GM08714 (cell line): Measurements from ENCODE around the gene EPS8L2.
A peak's percentile ranks its signal among the peaks of the same experiment; 100 is the strongest.
"Not testable (repeated sequence)": the region's sequence is repeated elsewhere in the genome, so short reads cannot be mapped to it uniquely, and the experiment has no call there.

Experiments
- H3K4me3 ChIP-seq: fragments of 200-500 bp; sonication (Bioruptor generic); 2 replicates; pipeline ENCODE4 v1.5.1; 2014; ENCODE audit warnings: mild to moderate bottlenecking, low read length, inconsistent platforms
- ZNF274 ChIP-seq: IDR thresholded peaks from 2 replicates; pipeline ENCODE4 v1.6.1; 2012; ENCODE audit warnings: mild to moderate bottlenecking, low read depth, low read length

The EPS8L2 gene

DNA sequence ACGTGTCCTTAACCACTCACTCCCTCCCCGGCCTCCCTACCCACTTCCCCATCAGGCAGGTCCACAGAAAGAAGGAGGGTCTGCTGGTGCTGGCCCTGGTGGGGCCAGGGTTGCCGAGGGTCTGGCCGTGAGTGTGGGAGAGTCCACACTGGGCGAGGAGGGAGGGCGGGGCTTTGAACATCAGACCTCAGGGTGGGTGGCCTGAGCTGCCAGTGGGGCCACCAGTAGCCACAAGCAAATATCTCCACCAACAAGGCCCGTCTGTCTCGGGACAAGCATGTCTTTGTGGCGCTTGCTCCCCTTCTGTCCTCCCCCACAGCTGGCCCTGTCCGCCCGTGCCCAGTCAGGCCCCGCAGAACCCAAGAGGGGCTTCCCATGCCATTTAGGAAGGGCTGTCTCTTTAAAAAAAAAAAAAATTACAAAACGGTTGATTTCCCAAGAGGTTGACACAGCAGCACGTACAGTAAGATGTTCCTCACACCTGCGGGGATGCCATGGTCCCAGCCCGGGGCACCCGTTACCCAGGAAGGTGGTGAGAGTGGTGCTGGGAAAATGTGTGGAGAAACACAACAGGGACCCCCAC is 23.6 kb downstream of the EPS8L2 start:
- TF ChIP-seq ZNF274 = no peak
- no peak overlapping the region for H3K4me3 ChIP-seq

DNA sequence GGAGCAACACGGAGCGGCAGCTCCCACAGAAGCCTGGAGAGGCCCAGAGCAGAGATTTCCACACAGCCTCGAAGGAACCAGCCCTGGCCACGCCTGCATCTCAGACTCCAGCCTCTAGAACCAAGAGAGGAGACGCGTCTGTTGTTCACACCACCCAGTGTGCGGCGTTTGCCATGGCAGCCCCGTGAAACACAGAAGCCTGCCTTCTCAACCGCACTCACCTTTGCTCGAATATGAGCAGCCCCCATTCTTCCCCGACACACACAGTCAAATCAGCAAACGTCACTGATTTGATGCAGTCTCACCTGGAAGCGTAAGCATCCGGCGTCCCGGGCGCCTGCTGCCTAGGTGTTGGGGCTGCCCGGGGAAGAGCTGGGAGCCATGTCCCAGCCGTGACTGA is 27.0 kb downstream of the EPS8L2 start:
- no peak for TF ChIP-seq ZNF274
- H3K4me3 ChIP-seq = no peak overlapping the region

DNA sequence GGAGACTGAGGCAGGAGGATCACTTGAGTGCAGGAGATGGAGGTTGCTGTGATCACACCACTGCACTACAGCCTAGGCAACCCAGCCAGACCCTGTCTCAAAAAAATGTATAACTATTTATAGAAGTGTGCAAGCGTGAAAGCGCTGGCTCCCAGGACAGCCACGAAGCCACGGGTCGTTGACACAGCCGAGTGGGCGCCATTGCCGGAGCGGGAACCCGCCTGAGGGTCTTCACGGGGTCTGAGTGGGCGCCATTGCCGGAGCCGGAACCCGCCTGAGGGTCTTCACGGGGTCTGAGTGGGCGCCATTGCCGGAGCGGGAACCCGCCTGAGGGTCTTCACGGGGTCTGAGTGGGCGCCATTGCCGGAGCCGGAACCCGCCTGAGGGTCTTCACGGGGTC is 28.5 kb downstream of the EPS8L2 start:
- not testable (repeated sequence) for H3K4me3 ChIP-seq

DNA sequence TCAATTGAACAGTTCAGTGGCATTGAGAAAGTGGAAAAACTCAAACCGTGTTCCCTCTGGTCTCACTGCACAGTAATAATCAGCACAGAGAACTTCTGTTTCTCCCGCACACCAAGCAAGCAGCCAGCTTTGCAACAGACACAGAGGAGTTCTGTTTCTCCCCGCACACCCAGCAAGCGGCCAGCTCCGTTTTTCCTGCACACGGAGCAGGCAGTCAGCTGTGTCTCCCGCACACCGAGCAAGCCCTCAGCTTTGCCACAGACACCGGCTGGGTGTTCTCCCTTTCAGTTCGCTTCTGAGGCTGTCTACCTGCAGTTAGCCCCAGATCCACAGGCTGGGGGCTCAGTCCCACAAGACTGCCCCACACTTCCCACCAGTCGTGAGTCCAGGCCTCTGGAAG is 31.3 kb downstream of the EPS8L2 start:
- no peak overlapping the region for H3K4me3 ChIP-seq
- no peak for TF ChIP-seq ZNF274

DNA sequence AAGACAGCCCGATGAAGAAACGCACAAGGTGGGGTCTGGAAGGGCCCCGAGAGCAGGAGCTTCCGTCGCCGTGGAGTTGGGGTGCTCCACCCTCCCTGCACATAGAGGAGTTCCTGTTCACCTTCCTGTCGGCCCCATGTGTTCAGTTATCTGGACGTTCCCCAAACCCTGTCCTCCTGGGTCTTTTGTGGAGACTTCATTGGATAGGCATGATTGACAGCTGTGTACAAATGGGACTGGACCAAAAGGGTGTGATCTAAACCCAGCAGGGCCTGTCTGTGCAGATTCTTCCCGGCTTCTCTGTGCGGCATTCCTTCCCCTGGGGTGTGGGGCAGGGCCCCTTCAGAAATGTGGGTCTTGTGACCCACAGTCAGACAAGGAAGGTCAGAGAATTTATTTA is 31.9 kb downstream of the EPS8L2 start:
- not testable (repeated sequence) for H3K4me3 ChIP-seq

DNA sequence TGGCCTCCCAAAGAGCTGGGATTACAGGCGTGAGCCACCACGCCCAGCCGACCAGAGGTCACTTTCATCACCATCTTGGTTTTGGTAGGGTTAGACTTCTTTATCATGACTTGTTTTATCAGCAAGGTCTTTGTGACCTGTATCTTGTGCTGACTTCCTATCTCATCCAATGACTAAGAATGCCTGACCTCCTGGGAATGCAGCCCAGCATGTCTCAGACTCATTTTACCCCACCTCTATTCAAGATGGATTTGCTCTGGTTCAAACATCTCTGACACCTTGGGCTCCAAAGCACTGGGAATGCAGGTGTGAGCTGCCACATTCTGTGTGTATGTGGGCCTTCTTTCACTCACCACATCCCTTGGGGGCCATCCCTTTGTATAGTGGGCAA is 36.1 kb downstream of the EPS8L2 start:
- no peak for TF ChIP-seq ZNF274
- H3K4me3 ChIP-seq = no peak overlapping the region

DNA sequence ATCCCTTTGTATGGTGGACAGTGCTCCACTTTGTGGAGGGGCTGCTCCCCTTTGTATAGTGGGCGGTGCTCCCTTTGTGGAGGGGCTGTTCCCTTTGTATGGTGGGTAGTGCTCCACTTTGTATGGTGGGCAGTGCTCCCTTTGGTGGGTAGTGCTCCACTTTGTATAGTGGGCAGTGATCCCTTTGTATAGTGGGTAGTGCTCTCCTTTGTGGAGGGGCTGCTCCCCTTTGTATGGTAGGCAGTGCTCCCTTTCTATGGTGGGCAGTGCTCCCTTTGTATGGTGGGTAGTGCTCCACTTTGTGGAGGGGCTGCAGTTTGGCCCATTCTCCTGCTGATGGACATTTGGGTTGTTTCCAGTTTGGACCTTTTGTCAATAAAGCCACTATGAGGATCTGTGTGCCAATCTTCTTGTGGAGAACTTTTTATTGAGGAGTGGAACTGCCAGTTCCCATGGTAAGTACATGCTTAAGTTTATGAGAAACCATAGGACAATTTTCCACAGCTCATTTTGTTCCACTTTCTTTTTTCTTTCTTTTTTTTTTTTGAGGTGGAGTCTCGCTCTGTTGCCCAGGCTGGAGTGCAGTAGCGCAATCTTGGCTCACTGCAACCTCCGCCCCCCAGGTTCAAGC is 36.7 kb downstream of the EPS8L2 start:
- no peak overlapping the region for H3K4me3 ChIP-seq
- no peak for TF ChIP-seq ZNF274

DNA sequence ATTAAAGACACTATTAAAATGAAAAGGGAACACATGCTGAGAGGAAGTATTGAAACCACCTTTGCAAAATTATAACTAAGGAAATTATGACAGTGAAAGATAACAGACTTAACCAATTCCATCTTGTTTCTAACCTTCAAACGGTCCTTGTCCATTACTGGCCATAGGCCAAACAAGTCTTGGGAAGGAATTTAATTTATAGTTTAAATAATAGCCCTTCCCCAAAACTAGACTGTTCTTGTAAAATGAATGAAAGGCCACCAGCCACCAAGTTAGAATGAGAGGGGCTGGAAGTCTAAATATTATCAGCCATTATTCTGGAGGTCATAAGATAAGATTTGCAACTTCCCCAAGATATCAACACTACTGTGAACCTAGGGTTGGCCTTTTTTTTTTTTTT is 39.4 kb downstream of the EPS8L2 start:
- no peak for TF ChIP-seq ZNF274
- no peak overlapping the region for H3K4me3 ChIP-seq

DNA sequence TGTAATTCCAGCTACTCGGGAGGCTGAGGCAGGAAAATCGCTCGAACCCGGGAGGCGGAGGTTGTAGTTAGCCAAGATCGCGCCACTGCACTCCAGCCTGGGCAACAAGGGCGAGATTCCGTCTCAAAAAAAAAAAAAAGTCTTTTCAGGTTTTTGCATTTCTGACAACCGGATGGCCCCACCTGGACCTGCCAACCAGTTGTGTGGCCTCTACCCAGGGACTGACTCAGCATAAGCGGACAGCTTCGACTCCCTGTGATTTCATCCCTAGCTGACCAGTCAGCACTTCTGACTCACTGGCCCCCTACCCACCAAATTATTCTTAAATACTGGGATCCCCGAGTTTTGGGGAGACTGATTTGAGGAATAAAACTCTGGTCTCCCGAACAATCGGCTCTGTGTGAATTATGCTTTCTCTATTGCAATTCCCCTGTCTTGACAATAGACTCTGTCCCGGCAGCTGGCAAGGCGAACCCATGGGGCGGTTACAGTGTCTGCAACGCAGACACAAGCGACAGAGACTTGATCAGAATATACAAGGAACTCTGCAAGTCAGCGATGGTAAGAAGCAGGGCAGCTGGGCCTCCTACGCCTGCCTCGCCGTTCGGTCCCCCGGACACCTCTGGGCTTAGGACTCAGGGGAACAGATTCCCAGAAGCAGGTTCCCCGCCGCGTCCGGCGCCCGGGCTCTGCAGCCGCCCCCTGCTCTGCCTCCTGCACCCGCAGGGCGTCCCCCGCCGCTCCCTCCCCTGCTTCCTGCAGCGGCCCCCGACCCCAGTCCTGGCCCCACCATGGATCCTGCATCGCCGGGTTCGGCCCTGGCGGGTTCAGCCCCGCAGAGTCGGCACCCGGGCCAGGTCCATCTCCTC is 40.5 kb downstream of the EPS8L2 start:
- no peak for TF ChIP-seq ZNF274
- H3K4me3 ChIP-seq = peak overlapping the region; percentile 84; the same call in 1 of the 2 replicates

DNA sequence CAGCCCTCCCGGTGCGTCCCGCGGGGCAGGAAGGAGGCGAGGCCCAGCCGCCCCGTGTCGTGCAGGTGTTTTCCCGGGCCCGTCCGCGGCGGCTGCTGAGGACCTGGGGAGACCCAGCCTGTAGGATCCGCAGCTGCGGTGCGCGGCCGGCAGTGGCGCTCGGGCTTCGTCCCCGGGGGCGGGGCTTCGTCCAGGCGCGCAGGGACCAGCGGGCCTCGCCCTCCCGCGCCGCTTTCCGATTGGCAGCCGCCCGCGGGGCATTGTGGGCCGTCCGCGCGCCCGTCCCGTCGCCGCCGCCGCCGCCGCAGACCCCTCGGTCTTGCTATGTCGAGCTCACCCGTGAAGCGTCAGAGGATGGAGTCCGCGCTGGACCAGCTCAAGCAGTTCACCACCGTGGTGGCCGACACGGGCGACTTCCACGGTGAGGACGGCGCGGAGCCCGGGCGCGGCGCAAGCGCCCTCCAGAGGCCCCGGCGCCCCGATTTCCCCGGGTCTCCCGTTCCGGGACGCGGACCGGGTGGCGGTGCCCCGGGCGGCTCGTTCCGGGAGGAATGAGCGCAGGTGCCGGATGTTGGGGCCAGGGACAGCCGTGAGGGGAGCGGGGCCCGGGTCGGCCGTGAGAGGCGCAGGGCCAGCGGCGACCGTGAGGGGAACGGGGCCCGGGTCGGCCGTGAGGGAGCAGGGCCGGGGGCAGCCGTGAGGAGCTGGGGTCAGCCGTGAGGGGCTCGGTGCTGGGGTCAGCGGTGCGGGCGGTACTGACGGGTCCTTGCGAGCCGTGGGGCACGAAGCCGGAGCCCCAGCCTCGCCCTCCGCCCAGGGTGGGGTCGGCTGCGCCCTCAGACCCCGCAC is 41.4 kb downstream of the EPS8L2 start, which contains the start of gene TALDO1:
Gene TALDO1, plus strand, starts transcription at position 307 of the 849 bp plus-strand sequence. Its CDS starts 18 bp downstream, at position 325.
- H3K4me3 ChIP-seq = peak within 1 kb of the TSS; percentile 84
- TF ChIP-seq ZNF274 = no peak

DNA sequence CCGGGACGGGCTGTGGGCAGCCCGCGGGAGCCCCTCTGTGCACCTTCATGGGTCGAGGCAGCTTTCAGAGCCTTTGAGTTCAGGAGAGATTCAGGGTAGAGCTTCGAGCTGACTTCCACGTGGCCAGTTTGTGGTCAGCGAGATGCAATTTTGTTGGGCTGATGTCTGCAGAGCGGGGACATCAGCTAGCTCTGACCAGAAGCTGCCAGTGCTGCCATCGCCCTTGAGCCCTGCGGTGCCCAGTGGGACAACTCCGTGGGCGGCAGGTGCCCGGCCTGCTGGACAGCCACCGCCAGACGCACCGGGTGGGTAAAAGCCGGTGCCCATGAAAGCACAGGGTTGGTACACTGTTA is 42.0 kb downstream of the EPS8L2 start:
- no peak for TF ChIP-seq ZNF274
- H3K4me3 ChIP-seq = peak overlapping the region; percentile 84

DNA sequence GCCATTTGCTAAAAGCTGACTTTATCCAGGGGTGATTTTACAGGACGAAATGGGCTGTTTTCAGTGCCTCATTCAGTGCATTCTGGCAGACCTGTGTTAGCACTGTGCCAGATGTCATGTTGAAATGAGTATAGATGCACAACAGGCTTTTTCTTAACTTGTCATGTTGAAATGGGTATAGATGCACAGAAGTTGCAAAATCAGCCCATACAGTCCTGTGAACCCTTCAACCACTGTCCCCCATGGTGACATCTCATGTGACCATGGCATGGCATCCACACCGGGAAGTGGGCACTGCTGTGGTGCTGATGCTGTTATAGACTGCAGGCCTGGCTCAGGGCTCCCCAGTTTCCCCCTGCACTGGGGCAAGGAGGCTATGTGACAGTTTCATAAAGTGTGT is 43.7 kb downstream of the EPS8L2 start:
- H3K4me3 ChIP-seq = no peak overlapping the region
- no peak for TF ChIP-seq ZNF274

DNA sequence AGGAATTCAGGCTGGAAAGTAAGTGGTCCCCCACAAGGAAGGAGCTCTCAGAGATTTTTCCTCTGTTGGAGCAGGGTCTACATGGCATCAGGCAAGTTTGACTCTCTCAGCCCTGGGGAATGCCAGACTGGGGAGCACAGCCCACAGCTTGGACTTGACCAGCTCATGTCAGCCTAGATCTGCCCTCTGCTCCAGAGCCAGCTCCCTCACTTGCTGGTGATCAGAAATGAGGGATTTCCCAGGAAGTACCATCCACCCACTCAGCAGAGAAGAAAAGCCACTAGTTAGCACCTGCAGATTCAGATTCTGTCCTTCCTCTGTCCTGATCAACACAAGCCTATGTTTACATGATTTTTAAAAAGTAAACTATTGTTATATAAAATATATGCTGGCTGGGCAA is 54.2 kb downstream of the EPS8L2 start:
- H3K4me3 ChIP-seq = no peak overlapping the region
- no peak for TF ChIP-seq ZNF274

DNA sequence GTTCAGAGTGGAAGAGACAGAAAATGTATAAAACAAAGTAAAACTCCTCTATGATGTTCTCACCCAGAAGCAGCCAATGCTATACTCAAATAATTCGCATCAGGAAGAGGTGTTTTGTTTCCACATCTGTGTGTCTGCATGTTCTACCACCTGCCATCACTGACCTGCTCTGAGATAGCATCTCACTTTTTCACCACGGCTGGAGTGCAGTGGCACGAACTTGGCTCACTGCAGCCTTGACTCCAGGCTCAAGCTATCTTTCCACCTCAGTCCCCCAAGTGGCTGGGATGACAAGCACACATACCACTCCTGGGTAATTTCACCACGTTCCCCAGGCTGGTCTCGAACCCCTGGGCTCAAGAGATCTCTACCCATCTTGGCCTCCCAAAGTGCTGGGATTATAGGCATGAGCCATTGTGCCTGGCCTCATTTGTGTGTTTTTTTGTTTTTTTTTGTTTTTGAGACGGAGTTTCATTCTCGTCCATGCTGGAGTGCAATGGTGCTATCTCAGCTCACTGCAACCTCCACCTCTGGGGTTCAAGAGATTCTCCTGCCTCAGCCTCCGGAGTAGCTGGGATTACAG is 55.6 kb downstream of the EPS8L2 start:
- no peak overlapping the region for H3K4me3 ChIP-seq
- TF ChIP-seq ZNF274 = no peak
